ENCODE data around the gene ABCA12. TPM values are rescaled to one million over a fixed set of nuclear protein-coding genes. Genes with fewer than 3 reads are reported as not detected.

The ABCA12 gene
- total and polyA plus RNA-seq, 8 donors, result 0.03 TPM; not detected in 5

DNA sequence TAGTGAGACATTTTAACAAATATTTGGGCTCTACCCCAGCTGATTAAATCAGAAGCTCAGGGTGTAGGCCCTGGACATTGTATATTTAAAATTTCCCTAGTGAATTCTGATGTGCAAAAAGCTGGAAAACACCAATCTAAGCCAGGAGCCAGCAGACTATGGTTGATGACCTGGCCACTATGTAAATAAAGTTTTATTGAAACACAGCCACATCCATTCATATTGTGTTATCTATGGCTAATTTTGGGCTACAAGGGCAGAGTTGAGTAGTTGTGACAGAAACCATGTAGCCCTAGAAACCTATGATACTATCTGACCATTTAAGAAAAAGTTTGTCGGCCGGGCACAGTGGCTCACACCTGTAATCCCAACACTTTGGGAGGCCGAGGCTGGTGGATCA, 243.0 kb downstream of the ABCA12 start:
- no peaks in the 10 kb centered on the region for H3K4me1 ChIP-seq
- no peaks in the 10 kb centered on the region for H3K36me3 ChIP-seq
- no peaks in the 10 kb centered on the region for H3K9me3 ChIP-seq
- TF ChIP-seq, protein P1, sequence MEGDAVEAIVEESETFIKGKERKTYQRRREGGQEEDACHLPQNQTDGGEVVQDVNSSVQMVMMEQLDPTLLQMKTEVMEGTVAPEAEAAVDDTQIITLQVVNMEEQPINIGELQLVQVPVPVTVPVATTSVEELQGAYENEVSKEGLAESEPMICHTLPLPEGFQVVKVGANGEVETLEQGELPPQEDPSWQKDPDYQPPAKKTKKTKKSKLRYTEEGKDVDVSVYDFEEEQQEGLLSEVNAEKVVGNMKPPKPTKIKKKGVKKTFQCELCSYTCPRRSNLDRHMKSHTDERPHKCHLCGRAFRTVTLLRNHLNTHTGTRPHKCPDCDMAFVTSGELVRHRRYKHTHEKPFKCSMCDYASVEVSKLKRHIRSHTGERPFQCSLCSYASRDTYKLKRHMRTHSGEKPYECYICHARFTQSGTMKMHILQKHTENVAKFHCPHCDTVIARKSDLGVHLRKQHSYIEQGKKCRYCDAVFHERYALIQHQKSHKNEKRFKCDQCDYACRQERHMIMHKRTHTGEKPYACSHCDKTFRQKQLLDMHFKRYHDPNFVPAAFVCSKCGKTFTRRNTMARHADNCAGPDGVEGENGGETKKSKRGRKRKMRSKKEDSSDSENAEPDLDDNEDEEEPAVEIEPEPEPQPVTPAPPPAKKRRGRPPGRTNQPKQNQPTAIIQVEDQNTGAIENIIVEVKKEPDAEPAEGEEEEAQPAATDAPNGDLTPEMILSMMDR (IDR thresholded peaks at IDR 0.05), result no peak
- no peak overlapping the region for H3K27ac ChIP-seq
- DNase-seq (no peak), ATAC-seq (no peak), FAIRE-seq (no peak)
- no peaks in the 10 kb centered on the region for H3K27me3 ChIP-seq
- H3K4me3 ChIP-seq, result no peak overlapping the region
- intact Hi-C loops (cut with DNase I), result no loop called here
- 89 to 93% methylated on average over 3 of the region's 3 CpGs for WGBS, 2 donors

DNA sequence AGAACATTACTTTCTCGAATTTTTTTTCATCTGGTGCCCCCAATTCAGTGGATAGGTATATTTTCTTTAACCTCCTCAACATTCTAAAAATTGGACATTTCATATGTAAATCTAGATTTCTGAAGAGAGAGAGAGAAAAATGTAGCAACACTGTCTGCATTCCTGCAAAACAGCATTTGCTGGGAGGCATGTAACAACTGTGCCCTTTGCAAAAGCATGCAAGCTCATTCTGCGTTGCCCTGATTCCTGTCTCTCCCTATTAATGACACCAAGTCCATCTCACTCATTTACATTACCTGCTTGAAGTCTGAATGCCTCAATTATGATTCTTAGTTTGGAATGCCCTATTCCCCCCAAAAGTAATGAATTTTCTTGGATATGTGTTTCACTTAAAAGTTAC, 249.1 kb downstream of the ABCA12 start:
- FAIRE-seq (no peak), ATAC-seq (no peak), DNase-seq (no peak)
- Histone ChIP-seq H3K9me3 (no peaks in the 10 kb centered on the region), H3K4me3 (no peak overlapping the region), H3K36me3 (no peaks in the 10 kb centered on the region), H3K4me1 (no peaks in the 10 kb centered on the region), H3K27me3 (no peaks in the 10 kb centered on the region), H3K27ac (no peak overlapping the region)
- WGBS, 2 donors, result 67 to 74% methylated on average over 2 of the region's 2 CpGs
- intact Hi-C loops (cut with DNase I), result no loop called here
- TF ChIP-seq, protein P1 (IDR thresholded peaks at IDR 0.05), result no peak

- 80 to 86% methylated on average over 6 of the region's 6 CpGs for WGBS, 2 donors
- no peaks in the 10 kb centered on the region for H3K27me3 ChIP-seq
- DNase-seq (no peak), ATAC-seq (no peak), FAIRE-seq (no peak)
- TF ChIP-seq, protein P1 (IDR thresholded peaks at IDR 0.05), result no peak
- H3K4me1 ChIP-seq, result no peaks in the 10 kb centered on the region
- no peaks in the 10 kb centered on the region for H3K9me3 ChIP-seq
- intact Hi-C loops (cut with DNase I), result no loop called here
- H3K36me3 ChIP-seq, result no peaks in the 10 kb centered on the region
- H3K27ac ChIP-seq, result no peak overlapping the region
- no peak overlapping the region for H3K4me3 ChIP-seq
Measured at GRCh38 chr2:214881647-214882202, 256.7 kb downstream of the ABCA12 start.

Other genes starting within 250 kb of the ABCA12 start
- 10 to 100 TPM; 38.6 to 53.7 (median 45.6) TPM for gene ATIC, start 173.4 kb upstream of the ABCA12 start, total RNA-seq
- 10 to 100 TPM; 43.9 to 73.2 TPM for gene ATIC, start 173.4 kb upstream of the ABCA12 start, polyA plus RNA-seq

Data from pancreas (tissue), 10 donors.